Retinal pigment epithelial cell (primary cell): Measurements from ENCODE around the gene ARL4A.

ENCODE experiments used
- DNase-seq: peaks from one replicate; pipeline ENCODE4 v3.0.0-alpha.2; 2010; ENCODE audit warnings: low read depth
- H3K4me3 ChIP-seq: 2 replicates; pipeline ENCODE4 v1.5.1; 2011; ENCODE audit warnings: mild to moderate bottlenecking, low read length, control low read depth, moderate library complexity
- TF ChIP-seq, protein P1 (sequence below): conservative IDR thresholded peaks from 2 replicates; pipeline ENCODE4 v1.5.1; 2011; ENCODE audit warnings: low read depth, low read length, control low read depth, inconsistent platforms

ARL4A gene, protein sequence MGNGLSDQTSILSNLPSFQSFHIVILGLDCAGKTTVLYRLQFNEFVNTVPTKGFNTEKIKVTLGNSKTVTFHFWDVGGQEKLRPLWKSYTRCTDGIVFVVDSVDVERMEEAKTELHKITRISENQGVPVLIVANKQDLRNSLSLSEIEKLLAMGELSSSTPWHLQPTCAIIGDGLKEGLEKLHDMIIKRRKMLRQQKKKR

DNA sequence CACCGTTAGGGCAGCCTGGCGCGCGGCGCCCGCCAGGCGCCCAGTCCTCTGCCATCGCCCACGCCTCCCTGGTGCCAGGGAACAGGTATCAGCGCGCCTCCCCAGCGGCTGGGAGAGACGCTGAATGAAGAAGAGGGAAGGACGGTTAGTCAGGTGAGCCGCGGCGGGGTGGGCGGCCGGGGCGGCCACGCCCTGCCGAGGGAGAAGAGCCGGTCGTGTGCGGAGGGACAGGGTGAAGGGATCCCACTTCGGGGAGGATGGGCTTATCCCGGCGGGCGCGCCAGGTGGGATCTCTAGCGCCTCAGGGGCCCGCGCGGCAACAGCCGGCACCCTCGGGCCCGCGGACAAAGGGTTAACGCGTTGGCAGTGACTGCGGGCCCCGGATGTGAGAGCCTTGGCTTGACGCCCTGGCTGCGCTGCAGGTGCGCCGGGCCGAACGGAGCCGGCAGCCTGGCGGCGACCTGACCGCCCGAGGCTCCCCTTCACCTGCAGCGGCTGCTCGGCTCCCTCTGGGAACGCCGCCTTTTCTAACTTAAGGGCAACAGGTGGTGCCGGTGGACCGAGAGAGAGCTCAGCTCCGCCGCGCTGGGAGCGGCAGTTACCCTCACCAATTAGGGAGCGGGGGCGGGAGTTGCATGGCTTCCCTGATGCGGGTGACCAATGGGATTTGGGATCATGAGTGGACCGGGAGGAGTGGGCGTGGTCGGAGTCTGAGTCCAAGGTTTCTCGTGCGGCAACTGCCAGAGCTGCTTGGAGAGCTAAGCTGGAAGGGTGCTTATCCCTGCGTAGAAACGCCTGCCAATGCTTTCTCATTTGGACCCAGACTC is at the start of gene ARL4A:
TSS of gene ARL4A (plus strand) at position 743 of the 827 bp plus-strand sequence. CDS start 622 bp downstream, outside the sequence.
- TF ChIP-seq, protein P1, sequence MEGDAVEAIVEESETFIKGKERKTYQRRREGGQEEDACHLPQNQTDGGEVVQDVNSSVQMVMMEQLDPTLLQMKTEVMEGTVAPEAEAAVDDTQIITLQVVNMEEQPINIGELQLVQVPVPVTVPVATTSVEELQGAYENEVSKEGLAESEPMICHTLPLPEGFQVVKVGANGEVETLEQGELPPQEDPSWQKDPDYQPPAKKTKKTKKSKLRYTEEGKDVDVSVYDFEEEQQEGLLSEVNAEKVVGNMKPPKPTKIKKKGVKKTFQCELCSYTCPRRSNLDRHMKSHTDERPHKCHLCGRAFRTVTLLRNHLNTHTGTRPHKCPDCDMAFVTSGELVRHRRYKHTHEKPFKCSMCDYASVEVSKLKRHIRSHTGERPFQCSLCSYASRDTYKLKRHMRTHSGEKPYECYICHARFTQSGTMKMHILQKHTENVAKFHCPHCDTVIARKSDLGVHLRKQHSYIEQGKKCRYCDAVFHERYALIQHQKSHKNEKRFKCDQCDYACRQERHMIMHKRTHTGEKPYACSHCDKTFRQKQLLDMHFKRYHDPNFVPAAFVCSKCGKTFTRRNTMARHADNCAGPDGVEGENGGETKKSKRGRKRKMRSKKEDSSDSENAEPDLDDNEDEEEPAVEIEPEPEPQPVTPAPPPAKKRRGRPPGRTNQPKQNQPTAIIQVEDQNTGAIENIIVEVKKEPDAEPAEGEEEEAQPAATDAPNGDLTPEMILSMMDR, result peak; percentile 48

DNA sequence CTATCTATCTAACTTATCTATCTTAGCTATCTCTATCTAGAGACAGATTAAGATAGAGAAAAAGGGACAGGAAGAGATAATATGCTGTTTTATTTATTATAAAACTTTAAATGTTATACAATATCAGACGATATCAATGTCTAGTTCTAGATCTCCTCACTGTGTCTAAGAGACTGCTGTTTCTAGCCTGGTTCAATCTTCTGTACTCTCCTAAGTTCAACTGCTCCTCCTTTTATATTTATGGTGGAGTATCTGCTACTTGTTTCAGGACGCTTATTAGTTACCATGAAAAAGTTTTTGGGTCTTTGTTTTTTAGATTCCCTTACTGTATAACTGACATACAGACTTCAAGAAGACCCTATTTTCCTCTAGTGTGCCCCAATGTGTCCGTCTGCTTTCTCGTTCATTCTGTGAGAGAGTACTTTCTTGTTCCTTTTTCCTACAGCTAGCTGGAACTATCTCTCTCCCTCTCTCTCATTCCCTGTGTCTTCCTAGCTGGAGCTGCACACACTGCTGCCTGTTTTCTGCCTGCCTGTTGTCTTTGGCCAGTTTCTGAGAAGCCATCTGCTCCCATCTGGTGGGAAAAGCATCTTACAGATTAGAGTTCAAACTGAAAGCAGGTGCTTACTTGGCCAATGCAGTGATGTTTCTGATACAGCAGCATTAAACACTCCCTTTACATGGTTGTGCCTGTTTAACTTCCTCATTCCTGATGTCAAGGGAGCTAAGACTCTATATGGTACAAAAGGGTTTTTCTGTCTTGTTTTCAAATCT is 49.4 kb upstream of the ARL4A start:
- DNase-seq, result no peak
- H3K4me3 ChIP-seq, result no peak overlapping the region

More for the DNA sequence above, at the start of gene ARL4A:
- peak within 1 kb of the TSS; percentile 86 for H3K4me3 ChIP-seq
- DNase-seq, result peak; percentile 97

GRCh38 chr7:12638851-12639456 is 48.5 kb upstream of the ARL4A start:
- no peak overlapping the region for H3K4me3 ChIP-seq
- no peak for DNase-seq
- TF ChIP-seq, protein P1, result peak; percentile 31

More for the DNA sequence above, 49.4 kb upstream of the ARL4A start:
- TF ChIP-seq, protein P1, result no peak

DNA sequence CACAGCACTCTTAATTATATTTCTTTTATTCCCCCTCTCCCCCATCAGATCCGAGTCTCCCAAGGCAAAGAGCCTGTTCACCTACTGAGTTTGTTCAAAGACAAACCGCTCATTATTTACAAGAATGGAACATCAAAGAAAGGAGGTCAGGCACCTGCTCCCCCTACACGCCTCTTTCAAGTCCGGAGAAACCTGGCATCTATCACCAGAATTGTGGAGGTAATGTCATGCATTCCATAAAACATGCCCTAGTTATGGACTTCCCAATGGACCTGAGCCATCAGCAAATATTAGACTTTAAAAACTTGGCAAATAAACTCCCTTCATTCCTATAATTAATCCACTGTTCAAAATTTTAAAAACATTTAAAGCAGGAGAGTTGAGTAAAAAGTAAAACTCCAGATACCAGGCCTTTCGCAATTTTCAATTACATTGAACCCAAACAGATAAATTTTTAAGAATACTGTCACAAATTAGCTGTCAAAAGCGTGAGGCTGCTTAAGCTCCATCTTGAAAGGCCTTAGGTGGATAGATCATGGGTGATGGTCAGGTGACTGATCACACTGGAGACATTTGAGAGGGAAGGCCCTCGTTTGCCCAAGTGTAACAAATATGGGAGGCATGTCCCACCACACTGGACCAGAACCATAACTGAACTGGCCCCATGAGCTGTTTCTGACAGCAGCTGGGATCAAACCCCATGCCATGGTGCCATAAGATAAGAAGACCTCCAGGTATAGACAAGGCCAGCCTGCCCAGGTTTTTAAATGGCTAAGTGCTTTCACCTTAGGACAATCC is 46.9 kb upstream of the ARL4A start:
- TF ChIP-seq, protein P1, result no peak
- no peak overlapping the region for H3K4me3 ChIP-seq
- no peak for DNase-seq

DNA sequence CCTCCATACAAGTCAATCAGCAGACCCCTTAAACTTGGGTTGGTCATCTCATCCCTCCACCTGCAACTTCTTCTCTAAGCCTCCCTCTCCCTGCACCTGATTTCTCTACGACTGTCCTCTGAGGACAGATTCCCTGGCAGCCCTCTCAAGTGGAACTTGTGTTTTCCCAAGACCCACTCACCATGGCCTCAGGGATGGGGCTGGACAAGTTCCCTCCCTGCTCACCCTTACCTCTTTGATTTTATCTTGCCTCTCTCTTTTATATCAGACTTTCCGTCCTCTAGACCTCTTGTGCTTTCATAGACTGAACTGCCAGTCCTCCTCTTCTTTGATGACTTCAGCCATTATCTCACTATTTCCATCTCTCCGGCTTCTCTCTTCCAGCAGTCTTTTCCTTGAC is 46.2 kb upstream of the ARL4A start:
- no peak for DNase-seq
- TF ChIP-seq, protein P1, result no peak
- H3K4me3 ChIP-seq, result no peak overlapping the region

- TF ChIP-seq, protein P1, result no peak
- no peak overlapping the region for H3K4me3 ChIP-seq
Measured at GRCh38 chr7:12642508-12642907, 44.9 kb upstream of the ARL4A start.

More at GRCh38 chr7:12642508-12642907, 44.9 kb upstream of the ARL4A start:
- DNase-seq, result no peak
